Measurements from ENCODE around the gene FKBP11. TPM values are rescaled to one million over a fixed set of nuclear protein-coding genes. Genes with fewer than 3 reads are reported as not detected.

Gene FKBP11
- total and polyA plus RNA-seq, 2 donors (not counting 3 experiments of a cell fraction or from before 2014, with no cell fraction given) = 74.2 to 81.2 TPM

- peaks cover 47% of the 10 kb centered on the region for H3K79me2 ChIP-seq (ENCODE audit: control insufficient read depth, insufficient read depth, low read length)
- peak within 1 kb of the TSS; percentile 71 for H3K4me2 ChIP-seq (ENCODE audit: insufficient read depth, low read length)
- peaks cover 11% of the 10 kb centered on the region for H4K20me1 ChIP-seq (replicated peaks; ENCODE audit: control insufficient read depth, extremely low read depth, insufficient read depth, low read length)
- ChIA-PET CTCF (interaction anchor here (0.6 to 2.2 kb wide), 12 partner anchors 9 to 204 kb away, joined by 3 to 12 read pairs (median 4); partner anchors contain the start of gene WNT1), POLR2A (interaction anchor here (0.6 to 1.2 kb wide), 4 partner anchors 9 to 533 kb away, joined by 3 to 4 read pairs (median 3); partner anchors contain the start of gene RND1)
- peak within 1 kb of the TSS; percentile 71 to 99 (median 90) for H3K4me3 ChIP-seq (replicated peaks in 1 of 3; ENCODE audit: insufficient read depth in 1 of 3, low read depth in 1 of 3, low read length in 3 of 3)
- dilution Hi-C loops (cut with MboI; ENCODE audit: extremely low pct_ligation_motif_present, low sequenced_read_pairs) (no loop called here), intact Hi-C loops (cut with micrococcal nuclease) (loop anchor here (1.0 to 2.0 kb wide), 3 partner anchors 16 to 61 kb away; partner anchors contain the start of genes FKBP11 and PRKAG1)
- H2AFZ ChIP-seq (ENCODE audit: low read depth, low read length) = peak within 1 kb of the TSS; percentile 87
- H3K4me1 ChIP-seq (ENCODE audit: control insufficient read depth, extremely low read depth, insufficient read depth, low read length) = peaks cover 31% of the 10 kb centered on the region
- no peaks in the 10 kb centered on the region for H3K9me3 ChIP-seq (replicated peaks; ENCODE audit: control insufficient read depth, insufficient read depth, low read length)
- FAIRE-seq (peak; percentile 85), DNase-seq (ENCODE audit: low read depth, low spot score) (peak; percentile 94)
- no peaks in the 10 kb centered on the region for H3K27me3 ChIP-seq (ENCODE audit: control insufficient read depth in 2 of 2, insufficient read depth in 2 of 2, low read length in 2 of 2)
- H3K9me1 ChIP-seq (replicated peaks; ENCODE audit: control insufficient read depth, extremely low read depth, insufficient read depth, low read length) = no peaks in the 10 kb centered on the region
- peaks cover 4 to 6% of the 10 kb centered on the region in 2 experiments for H3K36me3 ChIP-seq (ENCODE audit: control insufficient read depth in 2 of 2, extremely low read depth in 1 of 2, insufficient read depth in 2 of 2, low read length in 2 of 2)
- H3K27ac ChIP-seq (ENCODE audit: insufficient read depth, low read depth, low read length) = peak within 1 kb of the TSS; percentile 76
- TF ChIP-seq CTCF (IDR thresholded peaks at IDR 0.05; ENCODE audit: extremely low read depth in 1 of 2, insufficient read depth in 1 of 2, low read depth in 1 of 2, low read length in 2 of 2) (no peak), GATA2 (IDR thresholded peaks at IDR 0.05; ENCODE audit: insufficient read depth, insufficient read length, low read depth, low read length) (no peak), EZH2 (IDR thresholded peaks at IDR 0.05; ENCODE audit: borderline replicate concordance, low read depth, low read length, severe bottlenecking) (no peak), POLR2AphosphoS5 (IDR thresholded peaks at IDR 0.05; ENCODE audit: insufficient read depth, low read depth, low read length) (peak; percentile 79), FOS (IDR thresholded peaks at IDR 0.05; ENCODE audit: borderline replicate concordance, insufficient read depth, low read length) (no peak), MYC (IDR thresholded peaks at IDR 0.05; ENCODE audit: low read depth, low read length) (peak; percentile 30), JUN (IDR thresholded peaks at IDR 0.05; ENCODE audit: borderline replicate concordance, insufficient read depth, insufficient read length, low read depth) (no peak), POLR2A (IDR thresholded peaks at IDR 0.05; ENCODE audit: low read depth, low read length) (peak; percentile 54)
- BruUV-seq (replicated peaks) = no TSS peak
- peak within 1 kb of the TSS; percentile 87 for H3K9ac ChIP-seq (replicated peaks; ENCODE audit: extremely low read depth, insufficient read depth, low read length)
These were observed 32.1 kb upstream of the FKBP11 start, which contains the start of gene ARF3 for GRCh38 chr12:48957141-48958048. Gene ARF3 (minus strand): TSS chr12:48957487. CDS start chr12:48941095, 16,392 bp downstream.
